H1 (cell line): ENCODE results near the gene LHX5. TPM values are rescaled to one million over a fixed set of nuclear protein-coding genes. Genes with fewer than 3 reads are reported as not detected.

Experiments used
- EZH2 ChIP-seq: fragments of 200-600 bp; sonication (generic); IDR thresholded peaks from 2 replicates; pipeline ENCODE4 v1.7.1; 2012; ENCODE audit warnings: low read depth, mild to moderate bottlenecking, moderate library complexity, low read length, inconsistent platforms; ENCODE audit not compliant: severe bottlenecking
- NANOG ChIP-seq: IDR thresholded peaks from 2 replicates; pipeline ENCODE4 v1.6.1; 2011; ENCODE audit warnings: low read length, low read depth, mild to moderate bottlenecking, inconsistent platforms; ENCODE audit not compliant: insufficient read depth, poor library complexity, severe bottlenecking
- RAD21 ChIP-seq, 2 experiments: IDR thresholded peaks in 1 of 2; conservative IDR thresholded peaks in 1 of 2; 2 replicates each; pipeline ENCODE4 v1.6.1; 2011; ENCODE audit warnings: low read depth in 2 of 2, low read length in 2 of 2, improper control_type of control experiment in 1 of 2, inconsistent platforms in 1 of 2, mild to moderate bottlenecking in 1 of 2, moderate library complexity in 1 of 2
- RNF2 ChIP-seq: fragments of 200-900, 300-1000 bp; sonication (generic); IDR thresholded peaks from 2 replicates; pipeline ENCODE4 v1.7.1; 2016; ENCODE audit warnings: borderline replicate concordance, low read depth, mild to moderate bottlenecking, antibody characterized with exemption, low read length; ENCODE audit not compliant: poor library complexity, severe bottlenecking; ENCODE audit errors: missing control alignments
- RXRA ChIP-seq: IDR thresholded peaks from 2 replicates; pipeline ENCODE4 v1.6.1; 2011; ENCODE audit warnings: low read depth, mild to moderate bottlenecking, low read length, moderate library complexity; ENCODE audit not compliant: insufficient read depth
- SP1 ChIP-seq: IDR thresholded peaks from 2 replicates; pipeline ENCODE4 v1.6.1; 2011; ENCODE audit warnings: low read depth, low read length
- polyA plus RNA-seq, 7 experiments: library from polyadenylated mRNA; depleted of rRNA in 3 of 7; stranded (reverse) in 5 of 7; unstranded in 2 of 7; fragments of >200 nt in 5 of 7; fragments of 200-250 nt in 2 of 7; gene quantifications; 1 replicate in 5 of 7; 2 replicates in 1 of 7; 4 replicates in 1 of 7; pipeline versions ENCODE4 v1.2.1 to v1.2.3, GENCODE V29; 2011 to 2013; ENCODE audit warnings: missing spikeins in 2 of 7, mixed read lengths in 2 of 7
- total RNA-seq: library from RNA; stranded (reverse); fragmentation: NEBNext Ultra II Directional; extraction: Animal tissue kit (Norgen Biotek cat#: 25700); gene quantifications from 2 replicates; pipeline ENCODE4 v1.2.1, GENCODE V29; 2021

Gene LHX5
- total and polyA plus RNA-seq, 2 of the 8 experiments (the other 6 are each of a cell fraction or from before 2014, with no cell fraction given) = 0.47 to 1.1 TPM

DNA sequence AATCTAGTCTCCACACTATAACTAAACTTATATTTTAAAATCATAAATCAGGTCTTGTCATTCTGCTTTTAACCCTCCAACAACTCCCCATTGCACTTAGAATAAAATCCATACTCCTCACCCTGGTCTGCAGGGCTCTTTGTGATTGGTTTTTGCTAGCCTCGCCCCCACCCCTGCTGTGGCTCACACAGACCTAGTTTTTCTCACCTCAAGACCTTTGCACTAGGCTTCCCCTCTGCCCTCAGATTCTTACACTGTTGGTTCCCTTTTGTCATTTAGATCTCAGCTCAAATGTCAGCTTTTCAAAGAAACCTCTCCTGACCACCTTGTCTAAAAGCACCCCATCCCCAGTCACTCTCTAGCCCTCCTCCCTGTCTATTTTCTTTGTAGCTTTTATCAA is 10.7 kb upstream of the LHX5 start (continued):
- TF ChIP-seq RAD21 (IDR thresholded peaks at IDR 0.05 in 1 of 2, conservative IDR thresholded peaks at IDR 0.05 in 1 of 2; ENCODE audit: low read depth in 2 of 2, low read length in 2 of 2) (no peak; a peak in 1 of 4 replicates), NANOG (no peak), RXRA (peak; percentile 64; the same call in 1 of the 2 replicates), SP1 (0 out of 2 replicates have a peak, but pooled peaks have one; percentile 31), EZH2 (no peak), RNF2 (no peak)
- TF ChIP-seq, all 59 proteins: peak for 4
